ENCODE measurements around the gene VSTM2B. TPM values are rescaled to one million over a fixed set of nuclear protein-coding genes. Genes with fewer than 3 reads are reported as not detected.

VSTM2B gene
- total and polyA plus RNA-seq, 4 donors, result not detected

- Histone ChIP-seq H3K9ac (ENCODE audit: low read depth in 1 of 2, low read length in 2 of 2) (no peak overlapping the region), H3K36me3 (ENCODE audit: control insufficient read depth in 4 of 4, insufficient read depth in 3 of 4, low read depth in 1 of 4, low read length in 3 of 4) (no peaks in the 10 kb centered on the region), H3K4me1 (ENCODE audit: control insufficient read depth in 4 of 4, insufficient read depth in 4 of 4, low read length in 3 of 4) (no peaks in the 10 kb centered on the region), H3K4me3 (ENCODE audit: low read depth in 1 of 3, low read length in 3 of 3) (no peak overlapping the region), H3K27me3 (ENCODE audit: control insufficient read depth in 4 of 4, insufficient read depth in 4 of 4, low read length in 3 of 4) (peaks cover 0 to 2% (median 0%) of the 10 kb centered on the region in 4 donors), H3K27ac (ENCODE audit: low read depth in 1 of 2, low read length in 2 of 2) (no peak overlapping the region), H3K9me3 (ENCODE audit: control insufficient read depth in 4 of 4, low read length in 3 of 4) (peaks cover 0 to 8% (median 3%) of the 10 kb centered on the region in 4 donors)
- 80% methylated on average over 4 of the region's 4 CpGs for WGBS
- TF ChIP-seq HNF4G (IDR thresholded peaks at IDR 0.05) (no peak), JUND (IDR thresholded peaks at IDR 0.05) (no peak), TAF1 (conservative IDR thresholded peaks at IDR 0.05) (no peak), MAX (IDR thresholded peaks at IDR 0.05) (no peak), NR2F2 (IDR thresholded peaks at IDR 0.05) (no peak), RAD21 (IDR thresholded peaks at IDR 0.05) (no peak)
- no peak for DNase-seq (ENCODE audit: low spot score)
These were observed 33.9 kb downstream of the VSTM2B start for GRCh38 chr19:29559743-29560142.

- TF ChIP-seq TAF1 (conservative IDR thresholded peaks at IDR 0.05) (no peak), HNF4G (IDR thresholded peaks at IDR 0.05) (no peak), ATF3 (IDR thresholded peaks at IDR 0.05) (no peak), JUND (IDR thresholded peaks at IDR 0.05) (no peak), MAX (IDR thresholded peaks at IDR 0.05) (no peak), FOXA1 (IDR thresholded peaks at IDR 0.05) (no peak), NR2F2 (IDR thresholded peaks at IDR 0.05) (no peak), YY1 (IDR thresholded peaks at IDR 0.05) (no peak), RXRA (IDR thresholded peaks at IDR 0.05) (no peak), HNF4A (conservative IDR thresholded peaks at IDR 0.05) (no peak), RAD21 (IDR thresholded peaks at IDR 0.05) (no peak)
- Histone ChIP-seq H3K4me1 (ENCODE audit: control insufficient read depth in 4 of 4, insufficient read depth in 4 of 4, low read length in 3 of 4) (no peaks in the 10 kb centered on the region), H3K9me3 (ENCODE audit: control insufficient read depth in 4 of 4, low read length in 3 of 4) (peaks cover 0 to 8% (median 3%) of the 10 kb centered on the region in 4 donors), H3K9ac (ENCODE audit: low read depth in 1 of 2, low read length in 2 of 2) (no peak overlapping the region), H3K4me3 (ENCODE audit: low read depth in 1 of 3, low read length in 3 of 3) (no peak overlapping the region), H3K27ac (ENCODE audit: low read depth in 1 of 2, low read length in 2 of 2) (no peak overlapping the region), H3K27me3 (ENCODE audit: control insufficient read depth in 4 of 4, insufficient read depth in 4 of 4, low read length in 3 of 4) (peaks cover 0 to 2% (median 0%) of the 10 kb centered on the region in 4 donors), H3K36me3 (ENCODE audit: control insufficient read depth in 4 of 4, insufficient read depth in 3 of 4, low read depth in 1 of 4, low read length in 3 of 4) (no peaks in the 10 kb centered on the region)
- DNase-seq (ENCODE audit: low spot score), result no peak
- 79% methylated on average over 6 of the region's 6 CpGs for WGBS
These were observed 34.7 kb downstream of the VSTM2B start for GRCh38 chr19:29560313-29561075.

GRCh38 chr19:29561601-29562000, 35.8 kb downstream of the VSTM2B start:
- Histone ChIP-seq H3K4me3 (ENCODE audit: low read depth in 1 of 3, low read length in 3 of 3) (no peak overlapping the region), H3K9me3 (ENCODE audit: control insufficient read depth in 4 of 4, low read length in 3 of 4) (peaks cover 0 to 8% (median 3%) of the 10 kb centered on the region in 4 donors), H3K27ac (ENCODE audit: low read depth in 1 of 2, low read length in 2 of 2) (no peak overlapping the region), H3K36me3 (ENCODE audit: control insufficient read depth in 4 of 4, insufficient read depth in 3 of 4, low read depth in 1 of 4, low read length in 3 of 4) (no peaks in the 10 kb centered on the region), H3K9ac (ENCODE audit: low read depth in 1 of 2, low read length in 2 of 2) (no peak overlapping the region), H3K27me3 (ENCODE audit: control insufficient read depth in 4 of 4, insufficient read depth in 4 of 4, low read length in 3 of 4) (peaks cover 0 to 2% (median 0%) of the 10 kb centered on the region in 4 donors), H3K4me1 (ENCODE audit: control insufficient read depth in 4 of 4, insufficient read depth in 4 of 4, low read length in 3 of 4) (no peaks in the 10 kb centered on the region)
- TF ChIP-seq FOXA2 (IDR thresholded peaks at IDR 0.05), result no peak
- TF ChIP-seq ZBTB33 (IDR thresholded peaks at IDR 0.05), result no peak
- no peak for TF ChIP-seq FOXA1 (IDR thresholded peaks at IDR 0.05)
- TF ChIP-seq YY1 (IDR thresholded peaks at IDR 0.05), result no peak
- TF ChIP-seq RXRA (IDR thresholded peaks at IDR 0.05), result no peak
- no peak for TF ChIP-seq RAD21 (IDR thresholded peaks at IDR 0.05)
- TF ChIP-seq HNF4A (conservative IDR thresholded peaks at IDR 0.05), result no peak
- TF ChIP-seq TAF1 (conservative IDR thresholded peaks at IDR 0.05), result no peak
- TF ChIP-seq REST (IDR thresholded peaks at IDR 0.05), result no peak
- no peak for TF ChIP-seq ATF3 (IDR thresholded peaks at IDR 0.05)
- TF ChIP-seq CTCF (IDR thresholded peaks at IDR 0.05; ENCODE audit: low read depth, low read length, missing input control), result no peak
- TF ChIP-seq GABPA (IDR thresholded peaks at IDR 0.05 in 1 of 2, conservative IDR thresholded peaks at IDR 0.05 in 1 of 2), result no peak
- no peak for TF ChIP-seq EGR1 (IDR thresholded peaks at IDR 0.05; ENCODE audit: low read depth in 2 of 2)
- TF ChIP-seq JUND (IDR thresholded peaks at IDR 0.05), result no peak
- 73% methylated on average over 9 of the region's 9 CpGs for WGBS
- peak; percentile 29 for DNase-seq (ENCODE audit: low spot score)
